SIG-M5 treated with dmso at 0.1 percent for 504 hours (cell line): Measurements from ENCODE around the gene GLCE.
A peak's percentile ranks its signal among the peaks of the same experiment; 100 is the strongest.

Experiments used
- DNase-seq: peaks from one replicate; lab custom pipeline; 2025; ENCODE audit not compliant: unreplicated experiment; lab: John Stamatoyannopoulos, UW

GLCE gene

DNA sequence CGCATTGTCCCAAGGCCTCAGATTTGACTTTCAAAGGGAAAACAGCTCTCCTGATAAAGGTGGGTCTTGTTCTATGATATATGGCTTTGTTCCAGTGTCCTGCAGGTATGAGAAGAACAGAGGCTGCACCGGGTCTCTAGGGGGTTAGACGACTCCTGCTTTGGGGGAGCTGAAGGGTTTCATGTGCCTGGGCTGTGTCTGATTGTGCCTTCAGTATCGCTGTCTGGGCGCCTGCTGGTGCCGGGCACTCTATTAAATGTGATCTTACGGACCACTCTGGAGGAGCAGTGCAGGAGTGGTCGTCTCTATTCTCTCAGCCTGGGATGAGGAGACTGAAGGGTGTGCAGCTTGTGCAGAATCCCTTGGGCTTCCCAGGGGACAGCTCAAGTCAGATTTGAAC lies 154.3 kb downstream of the GLCE start:
- DNase-seq, result no peak

DNA sequence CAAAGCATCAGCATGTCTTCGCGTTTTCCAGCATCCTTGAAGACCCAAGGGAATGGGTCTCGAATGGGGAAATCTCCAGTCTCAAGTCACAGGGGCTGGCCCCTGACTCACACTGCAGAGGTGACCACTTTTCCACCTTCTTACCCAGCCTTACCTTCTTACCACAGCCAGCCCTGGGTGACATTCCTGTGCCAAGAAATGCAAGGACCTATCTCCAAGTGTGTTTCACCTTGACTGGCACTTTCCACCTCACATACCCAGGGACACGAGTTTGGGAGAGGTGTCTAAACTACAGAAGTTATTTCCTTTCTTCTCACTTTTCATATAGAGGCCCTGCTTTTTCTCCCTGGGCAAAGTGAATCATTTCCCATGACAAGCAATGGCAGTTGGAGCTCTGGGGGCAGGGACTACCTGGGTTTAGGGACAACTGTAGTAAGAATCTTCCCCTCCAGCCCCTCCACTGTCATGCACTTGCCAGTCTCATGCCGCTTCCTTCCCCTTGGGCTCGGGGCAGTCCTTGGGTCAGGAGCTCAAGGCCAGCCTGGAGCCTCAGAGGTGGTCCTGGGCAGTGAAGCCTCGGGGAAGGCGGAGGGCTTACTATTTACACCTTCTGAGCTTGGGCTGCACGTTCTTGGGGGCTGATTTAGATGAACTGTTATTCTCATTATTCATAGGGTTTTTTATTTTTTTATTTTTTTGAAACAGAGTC lies 155.1 kb downstream of the GLCE start:
- DNase-seq, result no peak

DNA sequence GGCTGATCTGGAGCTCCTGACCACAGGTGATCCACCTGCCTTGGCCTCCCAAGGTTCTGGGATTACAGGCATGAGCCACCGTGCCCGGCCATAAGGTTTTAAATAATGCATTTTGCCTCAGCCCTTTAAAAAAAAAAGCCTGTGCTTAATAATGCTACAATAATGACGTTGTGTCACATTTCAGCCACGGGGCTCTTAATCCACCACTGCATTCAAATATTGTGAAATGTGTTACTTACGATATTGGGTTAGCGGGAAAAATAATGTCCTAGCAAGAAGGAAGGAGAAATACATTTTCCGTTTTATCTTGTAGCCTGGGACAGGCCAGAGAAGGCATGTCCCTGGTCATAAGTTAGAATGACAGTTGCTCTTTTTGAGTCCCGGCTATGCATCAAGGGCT lies 155.9 kb downstream of the GLCE start:
- DNase-seq, result no peak

DNA sequence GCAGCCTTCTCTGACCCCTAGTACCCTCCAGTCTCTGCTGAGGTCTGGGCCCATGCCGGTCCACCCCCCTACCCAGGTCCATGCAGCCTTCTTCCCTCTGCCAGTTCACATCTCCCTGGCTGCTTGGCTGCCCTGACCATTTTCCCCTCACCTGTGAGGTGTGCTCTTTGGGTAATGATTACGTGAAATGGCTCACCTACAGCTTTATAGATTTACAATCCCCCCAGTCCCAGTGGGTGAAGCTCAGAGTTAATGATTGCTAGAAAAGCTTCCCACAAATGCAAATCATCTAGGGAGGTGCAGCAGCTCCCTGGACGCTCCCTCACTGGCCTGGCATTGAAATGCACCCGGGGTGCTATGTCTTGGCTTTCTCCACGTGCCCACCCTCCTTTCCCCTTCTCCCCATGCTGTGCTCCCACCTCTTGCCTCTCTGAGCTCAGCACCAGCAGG lies 157.0 kb downstream of the GLCE start:
- no peak for DNase-seq

DNA sequence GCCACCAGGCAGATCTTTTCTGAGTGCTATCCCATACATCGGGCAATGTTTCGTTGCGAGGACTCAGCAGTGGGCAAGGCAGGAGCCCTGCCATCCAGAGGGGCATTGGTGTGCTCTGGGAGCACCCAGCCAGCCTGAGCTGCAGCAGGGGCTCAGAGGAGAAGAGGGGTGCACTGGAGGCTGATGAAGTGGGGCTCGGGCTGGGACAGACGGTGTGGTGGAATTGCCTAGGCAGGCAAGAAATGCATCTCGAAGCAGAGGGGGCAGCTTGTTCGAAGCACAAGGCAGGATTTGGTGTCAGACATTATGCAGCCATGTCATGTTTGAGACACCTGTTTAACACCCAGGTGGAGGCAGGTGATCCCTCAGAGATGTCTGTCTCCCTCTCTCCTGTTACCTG lies 157.6 kb downstream of the GLCE start:
- DNase-seq, result no peak

DNA sequence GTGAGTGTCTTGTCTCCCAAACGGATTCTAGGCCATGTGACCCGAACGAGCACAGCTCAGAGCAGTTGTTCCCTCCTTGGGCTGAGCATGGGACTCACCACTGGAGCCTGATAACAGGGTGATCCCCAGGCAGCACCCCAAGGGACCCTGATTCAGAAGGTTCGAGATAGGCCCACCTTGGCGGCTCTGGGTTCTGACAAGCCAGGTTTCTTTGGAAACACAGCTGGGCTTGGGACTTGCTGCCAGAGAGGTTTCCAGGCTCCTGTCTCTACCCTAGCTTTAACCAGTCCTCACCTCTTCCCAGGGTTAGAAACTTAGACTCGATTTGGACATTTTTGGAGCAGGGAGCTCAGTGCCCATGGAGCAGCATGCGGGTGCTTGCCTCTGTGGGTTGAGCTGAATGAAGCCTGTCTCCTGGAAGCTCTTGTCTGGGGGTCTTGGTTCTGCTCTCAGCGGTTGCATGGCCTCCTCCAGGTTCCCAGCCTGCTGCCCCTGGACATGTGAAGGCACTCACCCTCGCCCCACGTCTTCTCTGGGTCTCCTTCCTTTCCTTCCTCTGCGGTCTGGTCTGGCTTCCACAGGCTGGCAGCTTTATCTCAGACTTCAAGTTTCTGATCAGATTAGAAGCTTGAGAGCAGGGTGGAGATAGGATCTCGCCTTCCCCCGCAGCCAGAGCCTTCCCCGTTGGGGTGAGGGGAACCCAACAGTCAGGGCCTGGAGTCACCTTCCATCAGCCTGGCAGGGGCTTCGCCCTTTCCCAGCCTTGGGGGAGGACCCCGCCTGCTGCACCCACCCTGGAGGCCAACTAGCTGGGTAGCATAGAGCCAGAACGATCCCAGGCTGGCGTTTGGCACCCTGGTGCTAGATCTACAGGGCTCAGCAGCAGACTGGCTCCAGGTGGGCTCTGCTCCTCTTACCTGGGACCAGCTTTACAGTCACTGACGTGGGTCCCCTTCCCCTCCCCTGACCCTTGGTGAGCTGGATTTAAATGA lies 159.2 kb downstream of the GLCE start:
- DNase-seq, result no peak

DNA sequence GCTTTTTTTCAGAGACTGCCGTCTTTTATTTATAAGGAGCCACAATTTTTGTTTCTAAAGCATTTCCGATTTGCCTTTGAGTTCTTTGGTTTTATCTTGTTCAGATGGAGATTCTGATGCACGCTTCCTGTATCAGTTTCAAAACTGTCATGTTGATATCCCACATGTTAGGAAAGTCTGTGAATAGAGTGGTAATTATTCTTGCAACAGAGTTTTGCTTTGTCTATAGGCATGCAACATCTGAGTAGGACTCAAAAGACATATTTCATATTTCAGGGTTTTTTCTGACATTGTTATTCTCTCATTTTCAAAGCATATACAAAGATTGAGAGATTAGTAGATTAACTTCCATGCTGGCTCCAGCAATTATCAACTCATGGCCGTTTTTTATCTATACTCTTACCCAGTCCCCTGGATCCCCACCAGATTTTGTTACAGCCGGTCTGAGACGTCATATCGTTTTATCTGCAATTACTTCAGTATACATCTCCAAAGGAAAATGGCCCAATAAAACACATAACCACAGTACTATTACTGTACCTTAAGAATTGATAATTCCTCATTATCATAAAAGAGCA lies 160.6 kb downstream of the GLCE start:
- peak; percentile 40 for DNase-seq
